Calu3 (cell line): ENCODE measurements around the gene SAA1. TPM values are rescaled to one million over a fixed set of nuclear protein-coding genes. Genes with fewer than 3 reads are reported as not detected.

Experiments used
- BruUV-seq: library from RNA; stranded (reverse); fragments of 400-500 nt; replicated peaks from 2 replicates; lab custom pipeline; 2021; lab: Mats Ljungman, UMichigan
- CTCF ChIA-PET: fragments of 300-600 bp; sonication (Branson Sonifier 250); formaldehyde crosslinking; loops from one replicate; lab custom pipeline; 2022; ENCODE audit warnings: antibody characterized with exemption; lab: Charles Lee
- DNase-seq: peaks from one replicate; pipeline ENCODE4 v3.0.0; 2022
- H3K27ac Mint-ChIP-seq: one replicate; pipeline ENCODE4 v1.8.0; 2022; ENCODE audit warnings: mixed read lengths; ENCODE audit not compliant: unreplicated experiment
- H3K27me3 Mint-ChIP-seq: one replicate; pipeline ENCODE4 v1.8.0; 2022; ENCODE audit warnings: mixed read lengths; ENCODE audit not compliant: unreplicated experiment
- H3K36me3 Mint-ChIP-seq: one replicate; pipeline ENCODE4 v1.8.0; 2022; ENCODE audit warnings: mild to moderate bottlenecking, moderate library complexity, mixed read lengths; ENCODE audit not compliant: insufficient read depth, unreplicated experiment
- H3K4me1 Mint-ChIP-seq: one replicate; pipeline ENCODE4 v1.8.0; 2022; ENCODE audit warnings: mild to moderate bottlenecking, low read depth, mixed read lengths; ENCODE audit not compliant: unreplicated experiment
- H3K4me3 Mint-ChIP-seq: one replicate; pipeline ENCODE4 v1.8.0; 2022; ENCODE audit warnings: mild to moderate bottlenecking, low read depth, moderate library complexity, mixed read lengths; ENCODE audit not compliant: unreplicated experiment
- H3K9me3 Mint-ChIP-seq: one replicate; pipeline ENCODE4 v1.8.0; 2022; ENCODE audit warnings: low read depth, mixed read lengths; ENCODE audit not compliant: unreplicated experiment
- intact Hi-C: fragments of 100-400 bp; cut with micrococcal nuclease; formaldehyde crosslinking; loops from one replicate; pipeline ENCODE4 v1.10.0; 2022; ENCODE audit not compliant: unreplicated experiment
- total RNA-seq: library from RNA; stranded (reverse); gene quantifications from 2 replicates; pipeline ENCODE4 v1.2.3, GENCODE V29; 2022
- TF ChIP-seq, protein P1 (sequence below): fragments of 200-600 bp; IDR thresholded peaks from one replicate; pipeline ENCODE4 v1.8.0; 2022; ENCODE audit warnings: antibody characterized with exemption; ENCODE audit not compliant: unreplicated experiment

Gene SAA1
- total RNA-seq, 1 experiment from 2014 or later: 54.1 TPM

DNA sequence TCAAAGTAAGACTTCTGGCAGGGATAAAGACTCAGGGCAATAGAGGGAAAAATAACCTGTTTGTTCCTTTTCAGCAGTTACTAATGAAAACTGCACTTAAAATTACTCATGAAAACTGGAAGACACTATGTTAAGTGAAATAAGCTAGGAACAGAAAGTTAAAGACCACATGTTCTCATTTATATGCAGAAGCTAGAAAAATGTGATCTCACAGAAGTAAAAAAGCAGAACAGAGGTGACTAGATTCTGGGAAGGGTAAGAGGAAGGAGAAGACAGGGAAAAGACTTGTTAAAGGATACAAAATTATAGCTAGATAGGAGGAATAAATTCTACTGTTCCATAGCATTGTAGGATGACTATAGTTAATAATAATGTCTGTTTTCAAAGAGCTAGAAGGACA is 33.7 kb downstream of the SAA1 start:
- Mint-ChIP-seq H3K4me1 (no peaks in the 10 kb centered on the region), H3K9me3 (no peaks in the 10 kb centered on the region), H3K27me3 (no peaks in the 10 kb centered on the region), H3K27ac (no peak overlapping the region), H3K4me3 (no peak overlapping the region), H3K36me3 (peaks cover 43% of the 10 kb centered on the region)
- no peak for DNase-seq
- BruUV-seq: no TSS peak
- TF ChIP-seq, protein P1, sequence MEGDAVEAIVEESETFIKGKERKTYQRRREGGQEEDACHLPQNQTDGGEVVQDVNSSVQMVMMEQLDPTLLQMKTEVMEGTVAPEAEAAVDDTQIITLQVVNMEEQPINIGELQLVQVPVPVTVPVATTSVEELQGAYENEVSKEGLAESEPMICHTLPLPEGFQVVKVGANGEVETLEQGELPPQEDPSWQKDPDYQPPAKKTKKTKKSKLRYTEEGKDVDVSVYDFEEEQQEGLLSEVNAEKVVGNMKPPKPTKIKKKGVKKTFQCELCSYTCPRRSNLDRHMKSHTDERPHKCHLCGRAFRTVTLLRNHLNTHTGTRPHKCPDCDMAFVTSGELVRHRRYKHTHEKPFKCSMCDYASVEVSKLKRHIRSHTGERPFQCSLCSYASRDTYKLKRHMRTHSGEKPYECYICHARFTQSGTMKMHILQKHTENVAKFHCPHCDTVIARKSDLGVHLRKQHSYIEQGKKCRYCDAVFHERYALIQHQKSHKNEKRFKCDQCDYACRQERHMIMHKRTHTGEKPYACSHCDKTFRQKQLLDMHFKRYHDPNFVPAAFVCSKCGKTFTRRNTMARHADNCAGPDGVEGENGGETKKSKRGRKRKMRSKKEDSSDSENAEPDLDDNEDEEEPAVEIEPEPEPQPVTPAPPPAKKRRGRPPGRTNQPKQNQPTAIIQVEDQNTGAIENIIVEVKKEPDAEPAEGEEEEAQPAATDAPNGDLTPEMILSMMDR: no peak
- CTCF ChIA-PET: no interaction called here
- intact Hi-C loops: no loop called here

DNA sequence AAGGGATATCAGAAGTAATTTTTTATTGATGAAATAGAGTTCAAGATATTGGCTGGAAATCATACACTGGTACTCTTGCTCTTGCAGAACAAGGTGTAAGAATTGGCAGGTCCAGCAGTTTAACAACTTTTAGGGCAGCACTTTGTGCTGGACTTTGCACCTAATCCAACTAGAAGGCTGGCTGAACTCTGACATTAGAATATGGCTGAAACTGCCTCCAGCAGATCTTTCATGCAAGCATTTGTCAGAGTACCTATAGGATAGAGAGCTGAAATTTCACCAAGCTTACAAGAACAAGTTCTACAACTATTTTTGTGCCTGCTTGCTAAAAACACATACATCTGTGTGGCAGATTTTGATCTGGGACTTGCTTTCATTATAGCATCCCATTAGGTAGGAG is 38.7 kb downstream of the SAA1 start:
- CTCF ChIA-PET: no interaction called here
- H3K27ac Mint-ChIP-seq: no peak overlapping the region
- no peaks in the 10 kb centered on the region for H3K9me3 Mint-ChIP-seq
- no peaks in the 10 kb centered on the region for H3K27me3 Mint-ChIP-seq
- DNase-seq: no peak
- H3K4me3 Mint-ChIP-seq: no peak overlapping the region
- intact Hi-C loops: no loop called here
- peaks cover under 1% of the 10 kb centered on the region for H3K4me1 Mint-ChIP-seq
- no TSS peak for BruUV-seq
- TF ChIP-seq, protein P1: no peak
- peaks cover 37% of the 10 kb centered on the region for H3K36me3 Mint-ChIP-seq

DNA sequence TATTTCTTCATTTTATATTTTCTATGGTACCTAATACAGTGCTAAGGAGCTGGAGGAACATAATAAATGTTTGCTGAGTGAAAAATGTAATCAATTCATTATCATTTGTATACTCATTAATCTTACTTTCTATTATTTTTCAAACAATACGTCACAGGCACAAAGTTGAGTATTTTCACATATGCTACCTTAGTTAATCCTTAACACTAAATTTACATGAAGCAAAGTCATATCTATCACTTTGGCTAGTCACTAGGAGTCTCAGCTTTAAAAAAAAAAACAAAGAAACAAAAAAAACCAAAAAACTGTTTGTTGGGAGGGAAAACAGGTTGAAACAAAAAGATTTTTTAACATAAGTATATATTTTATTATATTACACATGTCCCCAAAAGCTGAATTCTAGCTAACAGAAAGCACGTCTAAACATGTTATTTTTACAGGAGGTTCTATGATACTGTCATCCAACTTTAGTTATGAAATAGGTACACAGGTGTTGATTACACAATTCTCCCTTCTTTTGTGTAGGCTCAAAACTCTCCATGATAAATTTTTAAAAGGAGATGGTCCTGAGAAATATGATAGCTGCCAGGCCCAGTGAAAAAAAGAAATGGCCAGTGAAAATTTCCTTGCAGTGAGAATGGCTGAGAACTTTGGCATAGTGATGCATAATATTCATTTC is 41.5 kb downstream of the SAA1 start:
- CTCF ChIA-PET: no interaction called here
- no peaks in the 10 kb centered on the region for H3K27me3 Mint-ChIP-seq
- no peak for DNase-seq
- H3K9me3 Mint-ChIP-seq: no peaks in the 10 kb centered on the region
- H3K4me1 Mint-ChIP-seq: peaks cover 24% of the 10 kb centered on the region
- H3K36me3 Mint-ChIP-seq: peaks cover 34% of the 10 kb centered on the region
- TF ChIP-seq, protein P1: no peak
- H3K27ac Mint-ChIP-seq: no peak overlapping the region
- H3K4me3 Mint-ChIP-seq: no peak overlapping the region
- intact Hi-C loops: no loop called here
- no TSS peak for BruUV-seq

DNA sequence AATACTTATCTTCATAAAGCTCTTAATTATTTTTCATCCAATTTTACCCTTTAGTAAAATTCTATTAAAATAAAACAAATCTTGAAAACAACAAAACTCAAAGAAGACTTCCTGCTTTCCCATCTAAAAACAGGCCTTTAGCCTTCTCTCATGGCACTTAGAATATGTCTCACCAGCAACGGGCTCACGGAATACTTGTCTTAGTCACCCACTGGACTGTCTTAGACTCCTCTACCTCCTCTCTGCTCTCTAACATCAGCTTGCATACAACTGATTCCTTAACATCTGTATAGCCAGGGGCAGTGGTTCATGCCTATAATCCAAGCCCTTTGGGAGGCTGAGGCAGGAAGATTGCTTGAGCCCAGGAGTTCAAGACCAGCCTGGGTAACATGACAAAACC is 42.2 kb downstream of the SAA1 start:
- no peak for DNase-seq
- BruUV-seq: no TSS peak
- CTCF ChIA-PET: no interaction called here
- no peak overlapping the region for H3K4me3 Mint-ChIP-seq
- intact Hi-C loops: no loop called here
- TF ChIP-seq, protein P1: no peak
- no peaks in the 10 kb centered on the region for H3K9me3 Mint-ChIP-seq
- no peaks in the 10 kb centered on the region for H3K27me3 Mint-ChIP-seq
- H3K36me3 Mint-ChIP-seq: peaks cover 34% of the 10 kb centered on the region
- H3K27ac Mint-ChIP-seq: no peak overlapping the region
- H3K4me1 Mint-ChIP-seq: peaks cover 31% of the 10 kb centered on the region
